Measurements from ENCODE around the gene SCN4B.

Gene SCN4B

GRCh38 chr11:118152020-118152551 lies 537 bp downstream of the SCN4B start:
- DNase-seq (ENCODE audit: low read depth), result no peak

DNA sequence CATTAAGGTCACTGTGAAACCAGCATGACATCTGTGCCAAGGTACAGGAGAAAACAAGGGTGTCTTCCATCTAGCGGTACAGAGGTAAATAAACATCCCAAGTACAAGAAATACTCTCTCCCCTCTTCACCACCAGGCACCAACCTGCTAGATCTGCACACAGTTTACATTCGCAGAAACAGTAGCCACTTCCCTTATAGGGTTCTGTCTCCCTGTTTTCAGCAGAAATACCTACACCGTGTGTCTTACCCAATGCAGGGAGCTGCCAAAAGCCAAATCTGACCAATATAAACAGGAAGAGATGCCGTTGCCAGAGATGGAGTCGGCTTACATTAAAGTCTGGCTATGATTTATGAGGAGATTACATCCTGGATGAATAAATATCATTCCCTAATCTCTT lies 1.2 kb downstream of the SCN4B start:
- peak; percentile 8 for DNase-seq (ENCODE audit: low read depth)

GRCh38 chr11:118149493-118149892 lies 3.1 kb downstream of the SCN4B start:
- DNase-seq (ENCODE audit: low read depth), result no peak

DNA sequence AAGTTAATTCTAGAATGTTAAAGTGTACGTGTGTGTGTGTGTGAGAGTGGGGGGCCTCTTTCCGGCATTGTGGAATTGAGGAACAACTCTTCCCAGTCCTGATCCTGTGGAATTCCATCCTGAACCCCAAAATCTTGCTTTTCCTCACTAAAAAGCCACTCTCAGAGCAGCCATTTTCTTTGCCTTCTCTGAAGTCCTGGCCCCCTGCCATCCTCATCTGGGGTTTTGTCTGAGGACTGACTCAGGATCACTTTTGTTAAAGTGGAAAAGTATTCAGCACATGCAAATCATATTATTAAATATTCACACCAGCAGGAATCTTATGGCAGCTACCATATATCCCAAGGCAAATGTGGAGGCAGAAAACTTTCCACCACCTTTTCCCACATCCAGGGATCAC lies 3.8 kb downstream of the SCN4B start:
- no peak for DNase-seq (ENCODE audit: low read depth)

DNA sequence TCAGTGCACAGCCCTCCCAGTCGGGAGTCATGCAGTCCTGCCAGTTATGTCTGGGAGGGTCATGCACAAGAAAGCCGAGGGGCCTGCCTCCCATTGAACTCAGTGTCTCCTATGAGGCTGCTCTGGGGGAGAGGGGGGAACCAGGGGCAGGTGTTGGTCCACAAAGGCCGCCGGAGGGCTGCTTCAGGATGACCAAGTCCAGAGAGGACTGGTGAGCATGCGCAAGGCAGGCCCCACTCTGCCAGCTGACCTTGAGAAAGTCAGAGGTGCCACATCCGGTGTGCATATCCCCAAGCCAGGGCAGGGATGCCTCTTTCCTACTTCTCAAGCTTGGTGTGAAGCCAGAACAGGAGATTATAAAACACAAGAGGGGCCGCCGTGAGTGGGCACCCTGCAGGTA lies 4.4 kb downstream of the SCN4B start:
- DNase-seq (ENCODE audit: low read depth), result no peak

DNA sequence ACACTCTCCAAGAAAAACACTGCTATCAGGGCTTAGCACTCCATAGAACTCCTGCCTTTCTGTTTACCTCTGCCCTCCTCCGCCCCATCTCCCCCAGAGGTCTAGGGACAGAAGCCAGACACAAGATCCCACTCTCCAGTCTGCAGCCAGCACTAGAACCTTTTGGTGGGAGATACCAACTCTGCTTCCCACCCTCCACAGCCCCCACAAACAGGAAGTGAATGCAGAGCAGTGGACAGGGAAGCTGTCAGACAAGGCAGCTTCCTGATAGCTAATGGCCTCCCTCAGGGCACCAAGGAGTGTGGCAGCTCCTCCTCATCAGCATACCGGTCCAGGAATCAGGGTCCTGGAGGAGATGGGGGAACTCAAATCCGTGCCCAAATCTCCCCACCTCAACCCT lies 5.1 kb downstream of the SCN4B start:
- DNase-seq (ENCODE audit: low read depth), result no peak

GRCh38 chr11:118146554-118146953 lies 6.1 kb downstream of the SCN4B start:
- no peak for DNase-seq (ENCODE audit: low read depth)

DNA sequence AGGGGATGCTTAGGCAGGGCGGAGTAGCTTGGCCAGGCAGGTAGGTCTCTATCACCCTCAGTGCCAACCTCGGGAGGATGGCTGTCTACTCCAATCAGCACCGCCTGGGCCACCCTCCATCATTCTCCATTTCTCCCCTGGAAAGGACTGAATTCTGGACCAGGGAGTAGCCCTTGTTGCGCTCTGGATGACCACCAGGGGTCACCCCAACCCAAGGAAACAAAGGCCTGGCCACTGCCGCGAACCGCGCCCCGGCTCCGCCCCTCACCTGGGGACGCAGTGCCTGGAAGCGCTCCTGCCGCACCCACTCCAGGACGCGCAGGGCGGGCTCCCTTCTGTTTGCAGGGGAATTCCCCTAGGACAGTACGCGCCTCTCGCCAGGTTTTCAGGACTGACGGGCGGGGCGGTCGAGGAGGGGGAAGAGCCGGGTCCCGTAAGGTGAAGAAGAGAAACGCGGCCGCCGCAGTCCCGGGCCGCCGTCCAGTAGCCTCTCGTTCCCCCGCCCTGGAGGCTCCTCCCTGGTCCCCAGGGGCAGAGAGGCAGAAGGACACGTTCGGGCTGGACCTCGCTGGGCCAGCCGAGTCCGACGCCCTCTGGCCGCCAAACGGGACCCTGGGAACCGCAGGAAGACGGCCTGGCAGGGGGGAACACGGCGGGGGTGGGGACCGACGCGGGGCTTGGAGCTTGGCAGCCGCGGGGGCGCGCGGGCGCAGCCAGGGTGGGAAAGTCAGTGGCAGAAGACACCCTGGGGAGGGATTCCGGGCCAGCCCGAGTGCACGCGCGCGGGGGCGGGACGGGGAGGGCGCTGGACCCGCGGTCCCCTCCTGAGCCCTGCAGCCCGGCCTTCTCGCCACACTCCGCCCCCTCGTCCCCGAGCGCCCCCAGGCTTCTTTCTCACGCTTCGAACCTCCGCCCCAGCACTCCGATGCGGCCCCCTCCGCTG lies 7.1 kb downstream of the SCN4B start:
- peak; percentile 39 for DNase-seq (ENCODE audit: low read depth)

DNA sequence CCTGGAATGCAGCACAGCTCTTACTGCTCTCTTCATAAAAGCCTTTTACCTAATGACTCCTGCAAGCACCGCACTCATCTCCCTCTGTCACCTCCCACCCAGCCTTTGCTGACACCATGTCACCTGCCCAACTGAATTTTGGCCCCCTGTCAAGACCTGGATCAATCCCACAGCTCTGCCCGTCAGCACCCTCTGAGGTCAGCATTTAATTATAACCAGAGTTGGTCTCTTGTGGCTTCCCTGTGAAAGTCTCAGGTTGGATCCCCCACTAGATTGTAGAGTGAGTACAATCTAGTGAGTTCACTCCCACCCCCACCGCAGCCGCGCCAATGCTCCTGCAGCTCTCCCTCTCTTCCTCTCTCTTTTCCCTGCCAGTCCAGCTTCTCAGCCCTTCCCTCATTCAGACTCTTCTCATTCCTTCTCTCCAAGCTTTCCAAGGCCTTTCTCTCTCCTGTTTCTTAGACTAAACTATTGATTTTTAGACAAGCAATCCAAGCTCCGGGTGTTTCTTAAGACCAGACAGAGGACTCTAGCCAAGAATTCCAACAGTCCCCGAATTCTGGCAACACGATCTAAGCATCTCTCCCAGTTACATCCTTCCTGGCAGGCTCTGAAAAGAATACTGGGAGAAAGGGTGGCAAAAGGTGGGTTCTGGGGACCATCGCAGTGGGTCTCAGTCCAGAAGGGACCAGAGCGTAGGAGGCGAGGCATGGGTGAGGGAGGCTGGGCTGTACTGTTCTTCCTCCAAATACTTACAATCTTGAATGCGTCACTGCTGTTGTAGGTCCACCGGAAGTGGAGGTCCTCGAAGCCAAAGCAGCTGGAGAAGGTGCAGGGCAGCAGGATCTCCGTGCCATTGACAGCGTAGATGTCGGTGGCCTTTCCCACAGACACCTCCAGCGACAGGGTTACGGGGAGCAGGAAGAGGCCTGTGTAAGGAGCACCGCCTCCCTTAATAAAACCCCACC lies 8.0 kb downstream of the SCN4B start:
- DNase-seq (ENCODE audit: low read depth), result no peak

DNA sequence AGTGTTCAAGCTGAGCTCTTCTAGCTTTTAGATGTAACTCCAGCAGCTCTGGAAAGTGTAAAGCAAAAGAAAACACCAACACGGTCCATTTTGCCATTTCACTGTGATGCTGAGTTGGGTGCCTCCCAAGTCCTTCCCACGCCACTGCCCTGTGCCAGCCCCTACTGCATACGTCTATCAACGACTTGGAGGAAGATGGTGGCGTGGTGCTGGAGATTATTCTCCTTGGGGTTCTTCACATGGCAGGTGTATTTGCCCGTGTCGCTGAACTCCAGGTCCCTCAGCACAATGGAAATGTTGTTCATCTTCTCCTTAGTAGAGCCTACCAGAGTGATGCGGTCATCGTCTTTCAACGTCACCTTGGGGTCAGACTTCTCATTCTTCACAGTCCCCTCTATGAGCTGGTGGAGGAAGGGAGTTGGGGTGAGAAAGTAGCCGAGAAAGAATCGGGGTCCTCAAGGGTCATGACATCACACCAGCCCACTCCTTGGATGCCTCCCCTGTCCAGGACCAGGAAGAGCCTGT lies 8.9 kb downstream of the SCN4B start:
- no peak for DNase-seq (ENCODE audit: low read depth)

DNA sequence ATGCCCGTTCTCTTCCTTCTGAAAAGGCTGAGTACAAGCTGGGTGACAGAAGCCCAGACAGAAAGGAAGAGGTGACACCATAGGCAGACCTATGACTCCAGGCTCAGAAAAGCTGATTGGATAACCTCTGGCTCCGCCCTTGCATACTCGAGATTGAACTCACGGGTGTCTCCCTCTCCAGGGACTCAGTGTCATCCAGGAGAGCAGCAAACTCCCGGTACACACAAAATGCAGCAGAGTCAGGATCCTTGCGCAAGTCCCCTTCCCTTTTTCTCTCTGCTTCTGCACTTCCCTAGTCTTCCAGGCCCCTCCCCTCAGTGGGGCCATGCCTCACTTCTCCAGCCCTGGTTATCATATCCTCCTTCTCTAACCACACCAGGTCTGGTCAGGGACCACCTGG lies 9.8 kb downstream of the SCN4B start:
- DNase-seq (ENCODE audit: low read depth), result no peak

DNA sequence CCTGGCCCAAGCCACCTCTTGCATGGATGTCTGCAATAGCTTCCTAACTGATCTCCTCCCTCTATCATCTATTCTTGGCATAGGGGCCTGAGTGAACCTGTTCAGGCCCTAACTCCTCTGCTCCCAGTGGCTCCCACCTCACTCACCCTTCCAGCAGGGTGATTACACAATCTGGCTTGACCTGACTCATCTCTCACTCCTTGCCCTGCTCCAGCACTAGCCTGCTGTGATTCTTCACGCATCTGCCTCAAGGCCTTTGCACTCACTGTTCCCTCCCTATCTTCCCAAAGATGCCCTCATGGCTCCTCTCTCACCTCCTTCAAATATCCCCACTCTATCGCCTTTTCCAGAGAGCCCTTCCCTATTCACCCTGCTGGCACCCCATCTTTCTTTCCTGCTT lies 10.5 kb downstream of the SCN4B start:
- peak; percentile 65 for DNase-seq (ENCODE audit: low read depth)

GRCh38 chr11:118139578-118139977 lies 13.0 kb downstream of the SCN4B start:
- DNase-seq (ENCODE audit: low read depth), result peak; percentile 44

DNA sequence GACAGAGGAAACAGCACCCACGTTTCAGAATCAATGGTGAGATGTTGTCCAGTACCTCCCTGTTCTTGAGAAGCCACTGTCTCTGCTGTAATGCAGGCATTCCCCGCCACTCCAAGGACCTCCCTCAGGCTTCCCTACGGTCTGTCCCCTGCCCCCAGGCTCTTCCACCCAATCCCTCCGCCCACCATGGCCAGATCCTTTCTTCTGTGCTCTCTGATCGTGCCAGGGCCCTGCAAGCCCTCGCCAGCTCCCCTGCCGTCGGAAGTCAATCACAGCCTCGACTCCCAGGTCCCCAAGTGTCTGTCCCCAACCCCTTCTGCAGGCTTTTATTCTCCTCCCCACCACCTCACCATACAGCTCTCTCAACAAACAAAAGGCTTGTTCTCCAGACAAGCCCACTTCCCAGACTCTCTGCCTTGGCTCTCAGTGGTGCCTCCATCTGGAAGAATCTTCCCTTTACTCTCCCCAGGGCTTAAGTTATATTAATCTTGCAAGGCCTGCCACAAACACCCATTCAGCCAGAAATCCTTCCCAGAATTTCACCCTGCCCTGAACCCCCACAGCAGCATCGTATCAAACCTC lies 13.7 kb downstream of the SCN4B start:
- no peak for DNase-seq (ENCODE audit: low read depth)

DNA sequence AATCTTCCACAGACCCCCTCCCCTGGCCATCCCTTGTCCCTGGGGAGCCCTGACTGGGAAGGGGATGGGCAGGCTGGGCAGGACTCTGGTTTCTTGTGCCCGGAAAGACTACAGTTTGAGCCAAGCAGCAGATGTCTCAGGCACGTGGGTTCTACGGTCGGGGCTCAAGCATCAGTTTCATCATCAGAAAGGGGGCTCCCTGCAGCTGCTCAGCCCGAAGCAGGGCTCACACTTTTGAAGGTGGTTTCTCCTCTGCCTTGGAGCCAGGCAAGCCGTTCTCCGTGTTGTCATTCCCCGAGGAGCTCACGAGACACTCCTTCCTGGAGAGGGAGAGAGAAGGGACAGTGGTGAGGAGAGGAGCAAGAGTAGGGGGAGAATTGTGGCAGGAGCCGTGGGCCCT lies 15.8 kb downstream of the SCN4B start:
- DNase-seq (ENCODE audit: low read depth), result no peak

DNA sequence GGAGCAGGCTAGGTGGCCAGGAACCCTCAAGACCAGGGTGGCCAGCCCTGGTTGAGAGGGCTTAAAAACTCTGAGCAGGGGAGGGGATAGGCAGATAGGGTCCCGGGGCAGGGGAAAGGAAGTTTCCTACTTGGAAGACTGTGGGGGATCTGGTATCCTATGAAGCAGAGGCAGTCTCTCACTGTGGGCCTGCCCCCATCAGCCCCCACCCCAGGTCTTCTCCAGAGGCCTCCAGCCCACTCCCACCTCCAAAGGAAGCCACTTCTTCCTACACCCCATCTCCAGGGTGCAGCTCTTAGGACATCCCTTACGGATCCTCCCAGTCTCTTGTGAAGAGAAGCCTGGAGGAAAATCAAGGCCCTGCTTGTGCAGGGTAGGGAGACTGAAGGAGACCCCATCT lies 16.3 kb downstream of the SCN4B start:
- no peak for DNase-seq (ENCODE audit: low read depth)

- DNase-seq (ENCODE audit: low read depth), result no peak
These were observed 16.8 kb downstream of the SCN4B start for GRCh38 chr11:118135796-118136165.

DNA sequence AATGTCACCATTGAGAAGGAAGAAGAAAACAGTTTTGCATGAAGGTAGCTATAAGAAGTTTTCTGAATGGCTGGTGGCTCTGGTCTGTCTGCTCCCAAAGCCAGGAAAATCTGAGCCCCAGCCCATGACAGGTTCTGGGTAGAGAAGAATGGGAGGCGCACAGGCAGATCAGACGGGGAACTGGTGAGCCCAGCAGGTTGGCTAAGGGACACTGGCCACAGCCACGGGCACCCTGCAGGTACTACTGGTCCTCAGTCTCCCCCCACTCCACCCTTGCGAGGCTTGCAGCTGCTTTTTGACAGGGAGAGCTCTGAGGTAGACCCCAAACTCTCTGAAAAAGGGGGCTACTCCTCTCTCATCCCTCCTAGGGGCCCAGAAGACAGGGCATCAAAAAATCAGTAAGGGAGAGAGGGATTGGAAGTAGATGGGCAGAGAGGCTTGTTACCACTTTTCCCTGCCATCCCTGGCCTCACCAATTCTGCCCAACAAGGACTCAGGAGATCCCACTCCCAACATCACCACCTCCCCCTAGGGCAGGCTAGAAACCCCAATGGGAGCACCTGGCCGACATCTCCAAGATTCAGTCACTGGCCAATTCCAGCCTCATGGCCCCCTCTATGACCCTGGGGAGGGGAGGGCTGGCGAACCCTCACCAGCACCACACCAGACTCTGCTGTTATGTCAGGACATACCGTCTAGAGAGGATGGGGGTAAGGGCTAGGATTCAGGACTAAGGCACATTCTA lies 17.4 kb downstream of the SCN4B start:
- no peak for DNase-seq (ENCODE audit: low read depth)

- DNase-seq (ENCODE audit: low read depth), result no peak
These were observed 18.8 kb downstream of the SCN4B start for GRCh38 chr11:118133816-118134215.

DNA sequence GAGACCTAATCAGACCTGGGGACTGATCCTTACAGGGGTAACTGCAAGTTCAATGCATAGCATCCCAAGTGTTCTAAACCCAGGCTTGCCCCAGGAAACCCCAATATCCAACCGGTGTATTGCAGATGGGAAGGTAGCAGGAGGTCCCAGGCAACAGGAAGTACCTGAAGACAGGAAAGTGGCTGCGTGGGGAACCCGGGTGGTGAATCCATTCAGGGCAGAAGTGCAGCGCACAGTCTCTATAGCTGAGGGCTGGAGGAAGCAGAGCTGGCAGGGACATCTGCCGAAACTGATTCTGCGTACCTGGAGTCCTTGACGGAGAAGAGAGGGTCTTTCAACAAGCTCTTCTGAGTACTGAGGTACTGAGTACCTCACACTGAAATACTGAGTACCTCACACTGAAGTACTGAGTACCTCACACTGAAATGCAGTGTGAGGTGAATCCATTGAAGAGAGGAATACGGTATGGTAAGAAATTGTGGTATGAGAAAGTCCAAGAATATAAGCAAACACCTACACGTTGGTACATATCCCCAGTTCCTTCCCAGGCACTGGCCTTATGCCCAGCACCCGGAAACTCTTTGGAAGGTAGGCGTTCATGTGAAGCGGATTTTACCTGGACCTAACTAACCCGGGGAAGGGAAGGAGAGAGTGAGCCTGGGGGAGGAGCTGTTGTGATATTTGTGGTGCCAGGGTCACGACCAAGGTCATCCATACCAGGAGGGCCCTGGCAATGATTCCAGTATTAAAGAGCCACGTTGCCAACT lies 20.1 kb downstream of the SCN4B start:
- no peak for DNase-seq (ENCODE audit: low read depth)
